Loucy (cell line): ENCODE results near the gene PSMD11.

ENCODE experiments used
- H2AFZ ChIP-seq: fragments of 200-600 bp; sonication (generic); 2 replicates; pipeline ENCODE4 v1.6.0; 2016; ENCODE audit warnings: antibody characterized with exemption, mild to moderate bottlenecking, low read length, moderate library complexity
- H3F3A ChIP-seq: fragments of 200-600 bp; 2 replicates; pipeline ENCODE4 v1.6.0; 2016; ENCODE audit warnings: antibody characterized with exemption, low read depth, mild to moderate bottlenecking
- H3K27me3 ChIP-seq: fragments of 200-600 bp; sonication (generic); 2 replicates; pipeline ENCODE4 v1.6.1; 2014; ENCODE audit warnings: low read length, mild to moderate bottlenecking; ENCODE audit not compliant: insufficient read depth, poor library complexity, severe bottlenecking
- H3K36me3 ChIP-seq: fragments of 200-600 bp; sonication (generic); 2 replicates; pipeline ENCODE4 v1.6.1; 2016; ENCODE audit warnings: low read length; ENCODE audit not compliant: insufficient read depth
- H3K4me1 ChIP-seq: fragments of 200-600 bp; sonication (generic); 2 replicates; pipeline ENCODE4 v1.5.1; 2014; ENCODE audit warnings: low read length, mild to moderate bottlenecking; ENCODE audit not compliant: insufficient read depth, poor library complexity, severe bottlenecking
- H3K4me2 ChIP-seq: fragments of 200-600 bp; sonication (generic); 2 replicates; pipeline ENCODE4 v1.6.0; 2014; ENCODE audit warnings: antibody characterized with exemption, low read length, low read depth, mild to moderate bottlenecking; ENCODE audit not compliant: poor library complexity, severe bottlenecking
- H3K4me3 ChIP-seq: fragments of 200-600 bp; sonication (generic); 2 replicates; pipeline ENCODE4 v1.5.1; 2014; ENCODE audit warnings: low read length, mild to moderate bottlenecking, mixed read lengths; ENCODE audit not compliant: poor library complexity, severe bottlenecking
- H3K79me2 ChIP-seq: fragments of 200-600 bp; sonication (generic); 2 replicates; pipeline ENCODE4 v1.6.1; 2014; ENCODE audit warnings: low read length; ENCODE audit not compliant: insufficient read depth
- H3K9ac ChIP-seq: fragments of 200-600 bp; sonication (generic); 2 replicates; pipeline ENCODE4 v1.6.0; 2014; ENCODE audit warnings: mild to moderate bottlenecking, low read depth, low read length, moderate library complexity; ENCODE audit not compliant: poor library complexity, severe bottlenecking
- H3K9me2 ChIP-seq: fragments of 200-600 bp; sonication (generic); replicated peaks from 2 replicates; pipeline ENCODE4 v1.6.1; 2016; ENCODE audit warnings: low read depth, low read length, mixed read lengths
- H3K9me3 ChIP-seq: fragments of 200-600 bp; sonication (generic); 2 replicates; pipeline ENCODE4 v1.6.1; 2014; ENCODE audit warnings: mild to moderate bottlenecking, antibody characterized with exemption, low read length, low read depth; ENCODE audit not compliant: insufficient read depth
- H4K20me1 ChIP-seq: fragments of 200-600 bp; sonication (generic); 2 replicates; pipeline ENCODE4 v1.6.0; 2014; ENCODE audit warnings: antibody characterized with exemption, low read length, mild to moderate bottlenecking; ENCODE audit not compliant: insufficient read depth, poor library complexity, severe bottlenecking
- CTCF ChIP-seq: fragments of 200-600 bp; sonication (generic); conservative IDR thresholded peaks from 2 replicates; pipeline ENCODE4 v1.5.1; 2014; ENCODE audit warnings: mild to moderate bottlenecking, antibody characterized with exemption, low read length
- EZH2phosphoT487 ChIP-seq: fragments of 200-600 bp; IDR thresholded peaks from 2 replicates; pipeline ENCODE4 v1.6.1; 2018; ENCODE audit warnings: antibody characterized with exemption, mild to moderate bottlenecking, moderate library complexity, borderline replicate concordance

Gene PSMD11

GRCh38 chr17:32463304-32463703 lies 19.0 kb downstream of the PSMD11 start:
- H3K9me3 ChIP-seq, result no peaks in the 10 kb centered on the region
- H3K4me1 ChIP-seq, result peaks cover 4% of the 10 kb centered on the region
- TF ChIP-seq CTCF (no peak), EZH2phosphoT487 (no peak)
- H4K20me1 ChIP-seq, result peaks cover 17% of the 10 kb centered on the region
- peaks cover 80% of the 10 kb centered on the region for H3K36me3 ChIP-seq
- H3K9me2 ChIP-seq, result no peaks in the 10 kb centered on the region
- H3K27me3 ChIP-seq, result no peaks in the 10 kb centered on the region
- no peak overlapping the region for H2AFZ ChIP-seq
- H3F3A ChIP-seq, result no peaks in the 10 kb centered on the region
- peaks cover 17% of the 10 kb centered on the region; the same call in 1 of the 2 replicates for H3K79me2 ChIP-seq
- H3K9ac ChIP-seq, result no peak overlapping the region
- no peak overlapping the region for H3K4me2 ChIP-seq
- no peak overlapping the region for H3K4me3 ChIP-seq

GRCh38 chr17:32464374-32464773 lies 20.1 kb downstream of the PSMD11 start:
- Histone ChIP-seq H3K9ac (no peak overlapping the region), H3K36me3 (peaks cover 82% of the 10 kb centered on the region), H3K4me3 (no peak overlapping the region), H3K4me2 (no peak overlapping the region), H3K9me3 (no peaks in the 10 kb centered on the region), H3F3A (no peaks in the 10 kb centered on the region), H3K4me1 (no peaks in the 10 kb centered on the region), H4K20me1 (peaks cover 17% of the 10 kb centered on the region), H3K27me3 (no peaks in the 10 kb centered on the region), H3K9me2 (no peaks in the 10 kb centered on the region), H3K79me2 (peaks cover 14% of the 10 kb centered on the region; the same call in 1 of the 2 replicates), H2AFZ (no peak overlapping the region)
- no peak for TF ChIP-seq EZH2phosphoT487
- no peak for TF ChIP-seq CTCF

- no peak overlapping the region for H3K4me2 ChIP-seq
- 0 out of 2 replicates have a peak, but pooled peaks cover under 1% of the 10 kb centered on the region for H3K79me2 ChIP-seq
- H3K4me1 ChIP-seq, result no peaks in the 10 kb centered on the region
- H3F3A ChIP-seq, result no peaks in the 10 kb centered on the region
- TF ChIP-seq CTCF (no peak), EZH2phosphoT487 (no peak)
- H3K4me3 ChIP-seq, result no peak overlapping the region
- no peaks in the 10 kb centered on the region for H3K27me3 ChIP-seq
- no peaks in the 10 kb centered on the region for H3K9me3 ChIP-seq
- H2AFZ ChIP-seq, result no peak overlapping the region
- H3K9ac ChIP-seq, result no peak overlapping the region
- H4K20me1 ChIP-seq, result peaks cover 7% of the 10 kb centered on the region
- H3K9me2 ChIP-seq, result no peaks in the 10 kb centered on the region
- peaks cover 86% of the 10 kb centered on the region for H3K36me3 ChIP-seq
Observed at GRCh38 chr17:32467949-32468348, 23.6 kb downstream of the PSMD11 start.
